NCI-H2196 (cell line): Measurements from ENCODE around the gene FLOT2.
A peak's percentile ranks its signal among the peaks of the same experiment; 100 is the strongest.
"Not testable (repeated sequence)": the region's sequence is repeated elsewhere in the genome, so short reads cannot be mapped to it uniquely, and the experiment has no call there.

Experiments
- DNase-seq: peaks from one replicate; lab custom pipeline; 2025; ENCODE audit not compliant: unreplicated experiment; lab: John Stamatoyannopoulos, UW

Gene FLOT2

DNA sequence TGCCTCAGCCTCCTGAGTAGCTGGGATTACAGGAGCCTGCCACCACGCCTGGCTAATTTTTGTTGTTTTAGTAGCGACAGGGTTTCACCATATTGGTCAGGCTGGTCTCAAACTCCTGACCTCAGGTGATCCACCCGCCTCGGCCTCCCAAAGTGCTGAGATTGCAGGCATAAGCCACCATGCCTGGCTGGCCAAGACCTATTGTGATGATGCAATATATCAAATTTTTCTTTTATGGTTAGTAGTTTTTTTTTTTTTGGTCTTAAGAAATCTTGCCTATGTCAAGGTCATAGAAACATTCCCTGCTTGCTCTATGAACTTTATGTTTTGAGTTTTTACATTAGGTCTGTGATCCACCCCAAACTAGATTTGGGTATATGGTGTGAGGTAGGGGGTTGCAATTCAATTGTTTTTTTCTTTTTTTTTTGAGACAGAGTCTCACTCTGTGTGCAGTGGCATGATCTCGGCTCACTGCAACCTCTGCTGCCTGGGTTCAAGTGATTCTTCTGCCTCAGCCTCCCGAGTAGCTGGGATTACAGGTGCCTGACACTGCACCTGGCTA, 20.3 kb downstream of the FLOT2 start:
- DNase-seq, result not testable (repeated sequence)

DNA sequence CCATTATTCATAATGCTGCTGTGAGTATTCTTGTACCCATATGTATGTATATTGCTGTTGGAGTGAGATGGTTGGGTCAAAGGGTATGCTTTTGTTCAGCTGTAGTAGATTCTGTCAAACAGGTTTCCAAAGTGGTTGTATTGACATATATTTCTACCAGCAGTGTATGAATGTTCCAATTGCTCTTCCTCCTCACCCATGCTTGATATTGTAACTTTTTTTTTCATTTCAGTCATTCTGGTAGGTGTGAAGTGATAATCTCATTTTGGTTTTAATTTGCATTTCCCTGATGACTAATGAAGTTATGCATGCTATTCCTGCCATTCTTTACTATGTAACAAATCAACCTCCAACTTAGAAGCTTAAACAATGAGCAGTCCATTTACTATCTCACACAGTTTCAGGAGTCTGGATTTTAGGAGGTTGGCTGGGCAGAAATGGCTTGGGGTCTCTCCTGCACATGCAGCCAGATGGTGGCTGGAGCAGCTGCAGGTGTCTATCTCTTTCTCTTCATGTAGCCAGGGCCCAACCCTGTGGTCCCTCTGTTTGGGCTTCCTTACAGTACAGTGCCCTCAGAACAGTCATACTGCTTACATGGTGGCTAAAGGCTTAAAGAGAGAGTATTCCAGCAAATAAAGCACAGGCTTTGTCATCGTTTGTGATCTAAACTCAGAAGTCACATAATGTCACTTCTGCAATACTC, 21.5 kb downstream of the FLOT2 start:
- no peak for DNase-seq

DNA sequence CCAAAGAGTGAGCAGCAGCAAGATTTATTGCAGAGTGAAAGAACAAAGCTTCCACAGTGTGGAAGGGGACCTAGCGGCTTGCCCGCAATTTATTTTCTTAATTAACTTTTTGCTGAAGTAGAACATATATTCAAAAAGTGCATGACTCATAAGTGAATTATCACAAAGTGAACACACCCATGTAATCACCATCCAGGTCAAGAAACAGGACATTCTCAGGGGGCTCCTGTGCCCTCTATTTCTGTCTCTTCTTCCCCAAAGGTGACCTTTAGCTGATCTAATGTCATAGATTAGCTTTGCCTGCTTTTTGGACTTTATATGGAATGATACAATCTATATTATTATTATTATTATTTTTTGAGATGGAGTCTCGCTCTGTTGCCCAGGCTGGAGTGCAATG, 22.8 kb downstream of the FLOT2 start:
- DNase-seq, result no peak

DNA sequence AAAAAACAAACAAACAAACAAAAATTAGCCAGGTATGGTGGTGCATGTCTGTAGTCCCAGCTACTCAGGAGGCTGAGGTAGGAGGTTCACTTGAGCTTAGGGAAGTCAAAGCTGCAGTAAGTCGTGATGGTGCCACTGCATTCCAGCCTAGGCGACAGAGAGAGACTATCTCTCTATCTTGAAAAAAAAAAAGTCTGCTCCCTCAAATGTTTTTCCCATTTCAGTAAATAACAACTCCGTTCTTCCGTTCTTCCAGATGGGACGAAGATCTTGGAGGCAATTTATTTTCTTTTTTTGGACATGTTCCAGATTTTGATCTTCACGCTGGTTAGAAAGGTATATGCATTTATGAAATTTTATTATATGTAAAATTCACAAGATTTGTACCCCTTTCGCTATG, 23.7 kb downstream of the FLOT2 start:
- DNase-seq, result no peak

DNA sequence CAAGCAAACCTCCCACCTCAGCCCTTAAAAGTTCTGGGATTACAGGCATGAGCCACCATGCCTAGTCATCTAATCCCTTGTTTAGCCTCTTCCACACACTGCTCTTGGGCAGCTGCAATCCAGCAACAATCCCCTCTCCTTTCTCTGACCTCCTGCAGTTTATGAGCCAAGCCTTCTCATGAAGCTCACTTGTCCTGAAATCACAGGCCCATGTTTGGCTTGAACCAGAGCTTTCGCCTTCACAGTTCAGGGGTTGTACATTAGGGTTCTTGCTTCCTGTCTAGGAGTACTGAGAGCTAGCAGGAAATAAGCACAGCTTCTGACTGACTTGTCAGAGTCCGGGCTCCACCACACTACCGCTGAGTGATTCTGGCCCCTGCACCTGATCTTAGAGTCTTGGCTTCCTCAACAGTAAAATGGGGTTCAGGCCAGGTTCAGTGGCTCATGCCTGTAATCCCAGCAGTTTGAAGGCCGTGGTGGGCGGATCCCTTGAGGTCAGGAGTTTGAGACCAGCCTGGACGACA, 26.4 kb downstream of the FLOT2 start:
- no peak for DNase-seq

DNA sequence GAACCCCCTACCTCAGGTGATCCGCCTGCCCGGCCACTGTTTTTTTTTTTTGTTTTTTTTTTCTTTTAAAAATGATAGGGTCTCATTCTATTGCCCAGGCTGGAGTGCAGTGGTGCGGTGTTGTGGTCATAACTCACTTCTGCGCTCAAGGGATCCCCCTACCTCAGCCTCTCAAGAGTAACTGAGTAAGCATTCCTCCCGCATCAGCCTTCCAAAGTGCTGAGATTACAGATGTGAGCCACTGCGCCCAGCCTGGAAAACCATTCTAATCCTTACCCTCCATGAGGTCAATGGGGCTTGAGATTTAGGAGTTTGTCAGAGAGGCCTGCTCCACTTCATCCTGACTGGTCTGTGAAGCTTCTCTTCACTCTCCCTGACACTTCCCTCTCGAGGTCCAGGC, 30.3 kb downstream of the FLOT2 start:
- DNase-seq, result no peak

DNA sequence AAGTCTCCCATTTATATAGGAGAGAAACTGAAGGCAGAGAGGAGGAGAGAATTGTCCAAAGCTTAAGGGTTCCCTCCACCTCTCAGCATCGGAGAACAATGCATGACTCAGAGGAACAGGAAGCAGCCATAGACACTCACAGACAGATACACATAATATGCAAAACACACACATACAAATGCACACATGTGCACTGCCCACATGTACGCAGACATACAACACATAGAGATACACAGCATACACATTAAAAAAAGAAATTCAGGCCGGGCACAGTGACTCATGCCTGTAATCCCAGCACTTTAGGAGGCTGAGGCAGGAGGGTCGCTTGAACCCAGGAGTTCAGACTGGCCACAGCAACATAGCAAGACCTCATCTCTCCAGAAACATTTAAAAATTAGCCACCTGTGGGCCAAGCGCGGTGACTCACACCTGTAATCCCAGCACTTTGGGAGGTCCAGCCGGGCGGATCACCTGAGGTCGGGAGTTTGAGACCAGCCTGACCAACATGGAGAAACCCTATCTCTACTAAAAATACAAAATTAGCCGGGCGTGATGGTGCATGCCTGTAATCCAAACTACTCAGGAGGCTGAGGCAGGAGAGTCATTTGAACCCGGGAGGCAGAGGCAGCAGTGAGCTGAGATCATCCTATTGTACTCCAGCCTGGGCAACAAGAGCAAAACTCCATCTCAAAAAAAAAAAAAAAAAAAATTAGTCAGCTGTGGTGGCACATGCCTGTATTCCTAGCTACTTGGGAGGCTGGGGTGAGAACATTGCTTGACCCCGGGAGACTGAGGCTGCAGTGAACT, 31.4 kb downstream of the FLOT2 start:
- DNase-seq, result no peak

DNA sequence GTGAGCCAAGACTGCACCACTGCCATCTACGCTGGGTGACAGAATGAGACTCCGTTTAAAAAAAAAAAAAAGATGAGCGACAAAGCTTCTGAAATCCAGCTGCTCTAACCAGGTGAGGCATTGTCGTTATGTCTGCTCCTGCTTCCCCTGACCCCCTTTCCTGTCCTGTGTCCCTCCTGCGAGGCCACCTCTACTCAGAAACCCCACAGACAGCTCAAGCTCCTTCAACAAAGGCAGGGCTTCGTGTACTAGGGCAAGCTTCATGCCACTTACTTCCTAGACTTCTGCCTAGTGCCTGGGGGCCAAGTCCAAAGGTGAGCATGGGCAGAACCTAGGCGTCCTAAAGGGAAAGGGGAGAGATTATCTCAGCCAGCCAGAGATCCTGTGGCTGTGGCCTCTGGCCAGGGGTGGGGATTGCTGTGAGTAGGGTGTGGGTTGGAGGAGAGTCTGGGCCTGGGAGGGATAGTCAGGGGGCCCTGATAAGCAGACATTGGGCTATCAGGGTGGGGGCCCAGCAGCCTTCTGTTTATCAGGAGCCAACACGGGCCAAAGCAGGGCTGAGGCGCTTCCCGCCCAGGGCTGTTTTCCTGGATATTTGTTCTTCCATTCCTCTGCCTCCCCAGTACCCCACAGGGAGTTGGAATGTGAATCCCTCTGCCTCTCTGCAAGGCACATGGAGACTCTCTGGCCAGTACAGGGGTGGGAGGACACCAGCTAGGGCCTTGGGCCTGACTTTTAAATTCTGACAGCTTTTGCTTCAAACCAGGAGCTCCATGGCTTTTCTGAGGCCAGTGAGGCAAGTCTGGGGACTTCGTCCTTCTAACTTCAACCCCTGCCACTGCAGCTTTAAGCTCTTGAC, 32.3 kb downstream of the FLOT2 start:
- no peak for DNase-seq

DNA sequence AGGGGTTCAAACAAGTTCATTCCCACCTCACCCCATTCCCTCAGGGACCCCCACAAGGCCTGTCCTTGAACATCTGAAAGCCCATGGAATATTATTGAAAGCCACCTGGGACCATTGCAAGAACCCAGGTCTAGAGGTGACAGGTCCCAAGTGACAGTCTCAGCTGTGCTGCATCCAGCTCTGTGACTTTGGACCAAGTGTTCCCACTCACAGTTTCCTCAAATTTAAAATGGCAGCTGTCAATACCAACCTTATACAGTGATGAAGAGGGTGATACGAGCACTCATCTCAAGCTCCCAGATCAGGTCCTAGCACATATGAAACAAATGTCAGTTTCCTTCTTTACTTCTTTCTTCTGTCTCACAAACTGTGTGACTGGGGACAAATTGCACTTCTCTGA, 33.6 kb downstream of the FLOT2 start:
- DNase-seq, result no peak

DNA sequence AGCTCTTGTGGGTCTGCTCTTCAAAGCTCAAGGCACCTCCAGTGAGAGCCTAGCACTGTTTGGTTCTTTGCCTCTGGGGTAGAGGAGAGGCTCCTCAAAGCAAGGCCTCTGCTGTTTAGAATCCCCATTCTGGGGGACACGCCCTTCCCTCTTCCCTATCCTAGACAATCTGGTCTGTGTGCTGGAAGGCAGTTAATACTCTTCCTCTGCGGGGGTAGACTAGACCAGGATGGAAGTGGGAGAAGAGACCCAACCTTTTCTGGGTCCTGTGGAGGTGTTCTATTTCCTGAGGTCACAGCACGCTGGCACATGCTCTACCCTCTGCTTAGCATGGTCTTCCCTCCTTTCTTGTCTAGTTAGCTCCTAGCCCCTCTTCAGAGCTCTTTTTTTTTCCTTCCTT, 35.0 kb downstream of the FLOT2 start:
- no peak for DNase-seq

DNA sequence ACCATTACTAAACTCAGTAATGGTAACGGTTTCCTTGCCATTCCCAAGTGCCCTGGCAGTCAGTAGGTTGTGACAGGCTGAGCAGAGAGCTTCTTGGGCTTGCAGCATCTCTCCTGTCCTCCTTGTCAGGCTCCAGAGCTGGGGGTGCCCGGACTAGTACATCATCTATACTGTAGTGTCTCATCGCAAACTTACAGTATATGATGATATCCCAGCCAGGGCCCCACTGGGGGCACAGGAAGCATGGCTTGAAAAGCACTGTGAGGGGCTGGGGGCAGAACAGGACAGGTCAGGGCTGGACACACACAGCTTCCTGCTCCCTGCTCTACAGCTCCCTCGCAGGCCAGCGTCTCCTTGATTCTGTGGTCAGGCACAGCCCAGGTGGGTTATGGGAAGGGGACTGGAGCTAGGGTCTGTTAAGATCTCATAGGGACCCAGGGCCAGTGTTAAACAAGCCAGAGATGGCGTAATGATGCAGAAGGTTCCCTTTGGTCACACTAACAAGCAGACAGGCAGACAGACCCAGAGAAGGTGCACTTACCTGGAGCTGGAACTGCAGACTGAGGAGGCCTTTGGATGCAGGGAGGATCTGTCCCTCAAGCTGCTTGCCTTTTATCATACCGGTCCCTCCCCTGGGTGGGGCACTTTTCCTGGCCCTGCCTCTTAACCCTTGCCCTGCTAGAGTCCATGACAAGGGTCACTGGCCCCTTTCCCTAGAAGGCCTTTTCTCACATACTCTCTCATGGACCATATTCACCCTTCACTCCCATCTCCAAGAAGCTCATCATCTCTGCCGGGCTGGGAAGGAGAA, 35.9 kb downstream of the FLOT2 start:
- no peak for DNase-seq

DNA sequence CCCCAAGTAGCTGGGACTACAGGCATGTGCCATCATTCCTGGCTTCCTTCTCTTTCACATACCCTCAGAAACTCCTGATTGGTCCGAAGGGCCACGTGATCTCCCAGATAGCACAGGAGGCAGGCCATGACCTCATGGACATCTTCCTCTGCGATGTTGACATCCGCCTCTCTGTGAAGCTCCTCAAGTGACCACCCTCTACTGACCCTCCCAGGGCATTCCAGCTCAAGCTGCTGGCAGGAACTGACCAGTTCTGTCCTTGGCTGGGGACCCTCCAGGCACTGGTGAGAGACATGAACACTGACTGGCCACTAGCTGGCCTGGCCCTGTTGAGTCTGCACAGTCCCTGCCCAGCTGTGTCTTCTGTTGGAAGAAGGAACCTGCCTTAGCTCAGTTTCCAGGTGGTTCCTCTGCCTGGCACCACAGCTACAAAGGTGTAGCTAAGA, 37.1 kb downstream of the FLOT2 start:
- DNase-seq, result no peak

DNA sequence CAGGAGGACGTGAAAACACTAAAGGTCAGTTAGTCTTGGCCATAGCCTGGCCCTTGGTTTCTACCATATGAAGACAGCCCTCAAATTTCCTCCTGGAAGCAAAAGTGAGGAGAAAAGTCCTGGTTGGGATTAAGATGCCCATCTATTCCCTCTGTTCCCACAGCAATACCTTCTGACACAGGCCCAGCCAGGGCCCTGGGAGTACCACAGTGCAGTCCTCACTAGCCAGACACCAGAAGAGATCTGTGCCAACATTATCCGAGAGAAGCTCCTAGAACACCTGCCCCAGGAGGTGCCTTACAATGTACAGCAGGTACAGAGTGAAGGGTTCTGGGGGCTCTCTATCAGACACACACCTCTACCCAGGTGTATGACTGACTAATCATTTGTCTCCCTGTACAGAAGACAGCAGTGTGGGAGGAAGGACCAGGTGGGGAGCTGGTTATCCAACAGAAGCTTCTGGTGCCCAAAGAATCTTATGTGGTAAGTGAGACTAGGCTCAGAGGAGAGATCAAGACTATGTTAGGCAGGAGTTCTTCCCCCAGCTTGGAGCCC, 38.7 kb downstream of the FLOT2 start:
- no peak for DNase-seq

DNA sequence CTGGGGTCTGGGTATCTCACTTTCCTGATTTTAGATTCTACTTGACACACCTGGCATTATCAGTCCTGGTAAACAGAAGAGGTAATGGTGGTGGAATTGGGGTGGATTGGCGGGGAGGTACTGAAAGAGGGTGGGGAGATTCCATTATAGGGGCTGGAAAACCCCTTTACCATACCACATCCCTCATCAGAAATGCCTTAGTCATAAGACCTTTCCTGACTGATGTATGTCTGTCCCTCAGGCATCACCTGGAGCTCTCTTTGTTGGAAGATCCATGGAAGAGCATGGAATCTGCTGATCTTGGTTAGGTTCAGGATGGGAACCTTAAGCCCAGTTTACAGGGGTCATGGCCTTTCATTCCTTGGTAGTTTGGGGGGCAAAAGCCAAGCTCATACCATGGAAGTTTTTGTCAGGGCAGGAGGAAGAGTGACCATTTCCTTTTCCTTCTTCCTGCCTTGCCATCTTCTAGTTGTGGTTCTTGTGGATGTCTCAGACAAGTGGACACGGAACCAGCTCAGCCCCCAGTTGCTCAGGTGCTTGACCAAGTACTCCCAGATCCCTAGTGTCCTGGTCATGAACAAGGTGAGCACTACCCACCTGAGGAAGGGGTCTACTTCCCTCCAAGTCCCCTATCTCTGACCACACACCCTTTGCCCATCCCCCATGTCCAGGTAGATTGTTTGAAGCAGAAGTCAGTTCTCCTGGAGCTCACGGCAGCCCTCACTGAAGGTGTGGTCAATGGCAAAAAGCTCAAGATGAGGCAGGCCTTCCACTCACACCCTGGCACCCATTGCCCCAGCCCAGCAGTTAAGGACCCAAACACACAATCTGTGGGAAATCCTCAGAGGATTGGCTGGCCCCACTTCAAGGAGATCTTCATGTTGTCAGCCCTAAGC, 39.4 kb downstream of the FLOT2 start:
- DNase-seq, result no peak

DNA sequence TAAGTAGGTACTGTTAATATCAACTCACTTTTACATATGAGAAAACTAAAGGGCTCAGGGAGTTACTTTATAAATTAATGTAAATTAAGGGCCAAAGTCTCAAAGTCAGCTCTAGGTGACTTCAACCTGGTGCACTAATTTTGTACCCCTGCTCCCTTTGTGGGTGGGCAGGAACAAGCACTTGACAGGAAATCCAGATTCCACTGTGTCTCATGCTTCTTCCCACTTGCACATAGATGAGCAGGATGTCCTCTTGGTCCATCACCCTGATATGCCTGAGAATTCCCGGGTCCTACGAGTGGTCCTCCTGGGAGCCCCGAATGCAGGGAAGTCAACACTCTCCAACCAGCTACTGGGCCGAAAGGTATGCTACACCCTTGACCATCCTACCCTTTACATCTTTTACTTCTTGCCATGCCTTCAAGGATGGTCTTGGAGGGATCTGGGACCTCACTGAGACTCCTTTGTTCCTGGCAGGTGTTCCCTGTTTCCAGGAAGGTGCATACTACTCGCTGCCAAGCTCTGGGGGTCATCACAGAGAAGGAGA, 41.4 kb downstream of the FLOT2 start:
- DNase-seq, result no peak

DNA sequence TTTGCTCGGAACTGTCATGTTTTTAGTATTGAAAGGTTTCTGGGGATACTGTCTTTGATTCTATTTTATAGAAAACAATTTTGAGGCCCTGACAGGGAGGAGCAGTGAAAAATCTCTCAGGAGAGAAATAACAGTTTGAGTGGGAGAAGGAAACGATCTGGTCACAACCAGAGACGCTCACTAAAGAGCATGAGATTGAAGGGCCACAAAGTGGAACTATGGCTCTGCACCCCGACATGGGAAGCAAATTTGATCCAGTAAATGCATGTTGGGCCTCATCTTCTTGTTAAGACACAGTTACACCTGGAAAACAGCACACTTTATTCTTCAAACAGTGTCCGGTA, 42.2 kb downstream of the FLOT2 start:
- DNase-seq, result no peak

DNA sequence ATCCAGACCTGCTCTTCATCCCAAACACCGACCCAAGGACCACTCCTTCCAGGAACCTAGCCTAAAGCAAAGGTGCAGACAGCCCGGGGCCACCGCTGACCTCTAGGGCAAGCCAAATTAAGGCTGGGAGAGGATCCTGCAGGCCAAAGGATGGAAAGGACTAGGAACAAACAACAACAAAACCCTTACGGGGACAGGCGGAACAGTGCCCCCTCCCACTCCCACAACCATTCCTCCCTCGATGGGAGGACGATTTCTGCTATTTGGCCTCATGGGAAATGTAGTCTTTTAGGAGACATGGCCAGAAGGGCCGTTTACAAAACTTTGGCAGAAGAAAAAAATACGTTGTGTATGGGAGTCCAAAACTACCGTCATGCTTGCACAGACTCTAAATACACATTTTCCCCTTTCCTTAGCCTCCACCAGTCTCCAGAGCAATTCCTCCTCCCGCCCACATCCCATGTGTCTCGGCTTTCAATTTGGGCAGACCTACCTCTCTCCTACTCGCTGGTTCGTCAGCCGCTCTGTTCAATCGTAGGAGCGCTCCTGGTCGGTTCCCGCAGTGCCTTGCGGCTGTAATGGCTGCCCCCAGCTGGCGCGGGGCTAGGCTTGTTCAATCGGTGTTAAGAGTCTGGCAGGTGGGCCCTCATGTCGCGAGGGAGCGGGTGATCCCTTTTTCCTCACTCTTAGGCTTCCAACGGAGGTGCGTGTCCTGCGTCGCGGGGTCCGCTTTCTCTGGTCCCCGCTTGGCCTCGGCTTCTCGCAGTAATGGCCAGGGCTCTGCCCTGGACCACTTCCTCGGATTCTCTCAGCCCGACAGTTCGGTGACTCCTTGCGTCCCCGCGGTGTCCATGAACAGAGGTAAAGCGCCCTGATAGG, 42.8 kb downstream of the FLOT2 start, which contains the start of gene ERAL1:
Gene ERAL1, plus strand, starts transcription at position 560 of the 879 bp plus-strand sequence. Its CDS starts 19 bp downstream, at position 579.
- DNase-seq, result peak; percentile 60

DNA sequence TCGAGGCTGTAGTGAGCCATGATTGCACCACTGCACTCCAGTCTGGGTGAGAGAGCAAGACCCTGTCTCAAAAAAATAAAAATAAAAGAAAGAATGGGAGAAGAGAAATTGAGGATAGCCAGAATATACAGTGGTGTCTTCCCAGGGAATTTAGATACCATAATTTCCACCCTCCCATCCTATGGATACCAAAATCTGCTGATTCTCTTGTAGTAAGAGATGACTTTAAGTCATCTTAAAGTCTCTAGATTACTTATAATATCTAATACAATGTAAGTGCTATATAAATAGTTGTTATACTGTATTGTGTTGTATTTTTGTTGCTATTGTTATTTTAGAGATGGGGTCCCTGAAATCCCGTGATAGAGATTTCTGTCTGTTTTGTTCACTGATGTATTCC, 44.2 kb downstream of the FLOT2 start:
- DNase-seq, result no peak
